Subcutaneous adipose tissue (tissue), 4 donors: ENCODE results near the gene CXCL14. TPM values are rescaled to one million over a fixed set of nuclear protein-coding genes. Genes with fewer than 3 reads are reported as not detected.

Experiments used
- total RNA-seq, 4 donors: library from RNA; depleted of rRNA; stranded (reverse); fragments of >200 nt; gene quantifications; one replicate each; pipeline ENCODE4 v1.1.0, GENCODE V29; 2016
- TF ChIP-seq, protein P1 (sequence below): fragments of 450-650 bp; IDR thresholded peaks from one replicate; pipeline ENCODE4 v1.5.1; 2016; ENCODE audit warnings: low read depth, mild to moderate bottlenecking, control low read depth, antibody characterized with exemption, moderate library complexity

CXCL14 gene
- total RNA-seq, 4 donors from 2014 or later, result 76.2 to 302 (median 136) TPM

GRCh38 chr5:135574493-135574892 lies 4.3 kb downstream of the CXCL14 start:
- TF ChIP-seq, protein P1, sequence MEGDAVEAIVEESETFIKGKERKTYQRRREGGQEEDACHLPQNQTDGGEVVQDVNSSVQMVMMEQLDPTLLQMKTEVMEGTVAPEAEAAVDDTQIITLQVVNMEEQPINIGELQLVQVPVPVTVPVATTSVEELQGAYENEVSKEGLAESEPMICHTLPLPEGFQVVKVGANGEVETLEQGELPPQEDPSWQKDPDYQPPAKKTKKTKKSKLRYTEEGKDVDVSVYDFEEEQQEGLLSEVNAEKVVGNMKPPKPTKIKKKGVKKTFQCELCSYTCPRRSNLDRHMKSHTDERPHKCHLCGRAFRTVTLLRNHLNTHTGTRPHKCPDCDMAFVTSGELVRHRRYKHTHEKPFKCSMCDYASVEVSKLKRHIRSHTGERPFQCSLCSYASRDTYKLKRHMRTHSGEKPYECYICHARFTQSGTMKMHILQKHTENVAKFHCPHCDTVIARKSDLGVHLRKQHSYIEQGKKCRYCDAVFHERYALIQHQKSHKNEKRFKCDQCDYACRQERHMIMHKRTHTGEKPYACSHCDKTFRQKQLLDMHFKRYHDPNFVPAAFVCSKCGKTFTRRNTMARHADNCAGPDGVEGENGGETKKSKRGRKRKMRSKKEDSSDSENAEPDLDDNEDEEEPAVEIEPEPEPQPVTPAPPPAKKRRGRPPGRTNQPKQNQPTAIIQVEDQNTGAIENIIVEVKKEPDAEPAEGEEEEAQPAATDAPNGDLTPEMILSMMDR, result no peak

DNA sequence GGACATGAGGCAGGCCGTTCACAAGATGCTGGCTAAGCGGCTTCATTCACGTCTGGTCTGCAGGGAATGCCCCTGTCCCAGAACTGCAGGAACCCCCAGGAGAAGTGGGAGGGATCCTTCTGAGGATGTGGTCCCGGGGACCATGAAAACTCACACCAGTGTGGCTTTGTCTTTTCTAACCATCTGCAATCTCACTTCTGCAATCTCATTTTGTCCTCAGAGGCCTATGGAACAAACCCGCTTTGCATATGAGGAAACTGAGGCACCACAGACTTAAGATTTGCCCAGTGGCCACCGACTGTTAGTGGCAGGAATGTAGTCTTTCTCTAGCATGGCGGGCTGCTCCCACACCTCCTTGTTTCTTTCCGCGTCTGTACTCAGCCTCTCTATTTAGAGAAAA lies 6.9 kb downstream of the CXCL14 start:
- TF ChIP-seq, protein P1, result no peak

- TF ChIP-seq, protein P1, result no peak
These were observed 7.7 kb downstream of the CXCL14 start for GRCh38 chr5:135571066-135571609.

- TF ChIP-seq, protein P1, result no peak
These were observed 8.4 kb downstream of the CXCL14 start for GRCh38 chr5:135570453-135570764.

DNA sequence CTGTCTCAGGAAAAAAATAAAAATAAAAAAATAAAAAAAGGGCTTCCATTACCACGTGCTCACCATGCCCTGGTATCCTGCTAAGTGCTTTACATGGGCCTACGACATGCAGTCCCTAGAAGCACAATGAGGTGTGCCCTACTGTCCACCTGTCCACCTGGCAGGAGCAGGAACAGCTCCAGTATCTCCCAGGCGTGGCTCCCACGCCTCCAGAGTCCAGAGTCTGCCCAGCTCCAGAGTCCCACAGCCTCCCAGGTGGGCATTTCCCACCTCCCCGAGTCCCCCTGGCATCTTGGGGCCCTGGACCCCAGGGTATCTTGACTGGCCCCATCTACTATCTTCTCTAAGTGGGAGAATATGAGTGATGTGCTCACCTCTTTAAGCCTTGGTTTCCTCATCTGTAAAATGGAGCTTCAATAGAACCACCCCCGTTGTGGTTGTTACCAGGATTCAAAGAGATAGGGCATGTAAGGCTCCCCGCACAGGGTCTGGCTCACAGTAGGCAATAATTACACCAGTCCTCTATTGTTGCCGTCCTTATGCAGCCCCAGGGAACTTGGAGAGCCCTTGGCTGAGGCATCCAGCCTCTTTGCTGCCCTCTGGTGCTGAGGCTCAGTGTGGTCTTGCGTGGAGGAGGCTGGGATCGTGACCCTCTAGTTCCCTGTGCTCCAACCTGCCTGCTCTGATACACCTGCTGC lies 8.9 kb downstream of the CXCL14 start:
- TF ChIP-seq, protein P1, result no peak

GRCh38 chr5:135568923-135569360 lies 9.8 kb downstream of the CXCL14 start:
- TF ChIP-seq, protein P1, result no peak

- TF ChIP-seq, protein P1, result no peak
These were observed 10.5 kb downstream of the CXCL14 start for GRCh38 chr5:135568246-135568645.
